GM12878 (cell line): ENCODE measurements around the gene JMJD6. TPM values are rescaled to one million over a fixed set of nuclear protein-coding genes. Genes with fewer than 3 reads are reported as not detected.

Source experiments
- ATF7 ChIP-seq: fragments of 450-650 bp; IDR thresholded peaks from 2 replicates; pipeline ENCODE4 v1.6.1; 2016; ENCODE audit warnings: low read depth, mild to moderate bottlenecking
- BACH1 ChIP-seq: fragments of 450-650 bp; IDR thresholded peaks from 2 replicates; pipeline ENCODE4 v1.6.1; 2017; ENCODE audit warnings: mild to moderate bottlenecking, borderline replicate concordance
- BHLHE40 ChIP-seq, 2 experiments: fragments of 450-650 bp in 1 of 2; IDR thresholded peaks; 2 replicates each; pipeline ENCODE4 v1.6.1; 2011 to 2017; ENCODE audit warnings: low read depth in 2 of 2, borderline replicate concordance in 1 of 2, improper control_type of control experiment in 1 of 2, low read length in 1 of 2, mild to moderate bottlenecking in 1 of 2
- HDGF ChIP-seq: fragments of 450-650 bp; IDR thresholded peaks from 2 replicates; pipeline ENCODE4 v1.6.1; 2016; ENCODE audit warnings: antibody characterized with exemption
- IRF5 ChIP-seq: fragments of 450-650 bp; IDR thresholded peaks from 2 replicates; pipeline ENCODE4 v1.6.1; 2017; ENCODE audit warnings: borderline replicate concordance
- MEF2A ChIP-seq: IDR thresholded peaks from 2 replicates; pipeline ENCODE4 v1.6.1; 2011; ENCODE audit warnings: low read depth, mild to moderate bottlenecking, low read length, moderate library complexity; ENCODE audit not compliant: insufficient read depth
- NBN ChIP-seq: fragments of 450-650 bp; IDR thresholded peaks from 2 replicates; pipeline ENCODE4 v1.6.1; 2016
- NR2C1 ChIP-seq: fragments of 450-650 bp; IDR thresholded peaks from 2 replicates; pipeline ENCODE4 v1.6.1; 2017; ENCODE audit warnings: antibody characterized with exemption, mild to moderate bottlenecking, moderate library complexity
- PKNOX1 ChIP-seq: fragments of 450-650 bp; IDR thresholded peaks from 2 replicates; pipeline ENCODE4 v1.6.1; 2016; ENCODE audit warnings: mild to moderate bottlenecking
- POU2F2 ChIP-seq: IDR thresholded peaks from 3 replicates; pipeline ENCODE4 v1.6.1; 2011; ENCODE audit warnings: low read depth, mild to moderate bottlenecking, low read length, borderline replicate concordance
- TBL1XR1 ChIP-seq: IDR thresholded peaks from 2 replicates; pipeline ENCODE4 v1.6.1; 2012; ENCODE audit warnings: low read depth, low read length, improper control_type of control experiment
- YY1 ChIP-seq: IDR thresholded peaks from 2 replicates; pipeline ENCODE4 v1.6.1; 2011; ENCODE audit warnings: low read depth, mild to moderate bottlenecking, low read length
- ZBTB11 ChIP-seq: fragments of 450-650 bp; formaldehyde crosslinking; IDR thresholded peaks from 2 replicates; pipeline ENCODE4 v1.5.0; 2022; ENCODE audit warnings: mild to moderate bottlenecking, missing genetic modification characterization
- ZNF687 ChIP-seq: fragments of 450-650 bp; IDR thresholded peaks from 2 replicates; pipeline ENCODE4 v1.6.1; 2017; ENCODE audit warnings: mild to moderate bottlenecking, moderate library complexity
- ZSCAN29 ChIP-seq: fragments of 450-650 bp; IDR thresholded peaks from 2 replicates; pipeline ENCODE4 v1.6.1; 2017; ENCODE audit warnings: mild to moderate bottlenecking, moderate library complexity
- polyA plus RNA-seq, 11 experiments: library from polyadenylated mRNA; depleted of rRNA in 4 of 11; unstranded in 6 of 11; stranded (reverse) in 5 of 11; fragments of >200 nt; fragmentation: Nextera tagmentation in 4 of 11; fragmentation: Illumina TruSeq in 1 of 11; extraction: Ambion mirVana in 4 of 11; extraction: Trizol in 1 of 11; gene quantifications; 1 replicate in 1 of 11; 2 replicates in 10 of 11; pipeline versions ENCODE4 v1.2.1 to v1.2.3, GENCODE V29; 2011 to 2016; ENCODE audit warnings: inconsistent platforms in 2 of 11, missing spikeins in 2 of 11, low read depth in 1 of 11
- total RNA-seq, 4 experiments: library from RNA; depleted of rRNA in 3 of 4; stranded (reverse); fragments of >200 nt in 3 of 4; fragmentation: Illumina TruSeq in 1 of 4; extraction: Trizol in 1 of 4; gene quantifications; 2 replicates each; pipeline versions ENCODE4 v1.2.1 to v1.2.3, GENCODE V29; 2013 to 2021
- TF ChIP-seq, protein P1 (sequence below): fragments of 450-650 bp; formaldehyde crosslinking; IDR thresholded peaks from 2 replicates; pipeline ENCODE4 v1.4.0; 2022; ENCODE audit warnings: mild to moderate bottlenecking, moderate library complexity

Gene JMJD6
- total and polyA plus RNA-seq, 10 of the 15 experiments (the other 5 are each of a cell fraction or from before 2014, with no cell fraction given) = 1.2 to 36.0 (median 22.2) TPM

GRCh38 chr17:76681222-76682137 is 44.9 kb downstream of the JMJD6 start (continued):
- TF ChIP-seq ZBTB11 (CRISPR knock-in tag) (no peak), MEF2A (no peak), TBL1XR1 (no peak), ATF7 (no peak), BACH1 (no peak), YY1 (peak; percentile 52; the same call in 1 of the 2 replicates), ZSCAN29 (no peak), HDGF (no peak), IRF5 (no peak), ZNF687 (no peak), NR2C1 (no peak), PKNOX1 (no peak), POU2F2 (no peak), BHLHE40 (IDR thresholded peaks at IDR 0.05; ENCODE audit: borderline replicate concordance in 1 of 2, low read depth in 2 of 2, low read length in 1 of 2) (peak in 1 of 2 experiments; percentile 31; a peak in 1 of 4 replicates), NBN (no peak)
- TF ChIP-seq, protein P1, sequence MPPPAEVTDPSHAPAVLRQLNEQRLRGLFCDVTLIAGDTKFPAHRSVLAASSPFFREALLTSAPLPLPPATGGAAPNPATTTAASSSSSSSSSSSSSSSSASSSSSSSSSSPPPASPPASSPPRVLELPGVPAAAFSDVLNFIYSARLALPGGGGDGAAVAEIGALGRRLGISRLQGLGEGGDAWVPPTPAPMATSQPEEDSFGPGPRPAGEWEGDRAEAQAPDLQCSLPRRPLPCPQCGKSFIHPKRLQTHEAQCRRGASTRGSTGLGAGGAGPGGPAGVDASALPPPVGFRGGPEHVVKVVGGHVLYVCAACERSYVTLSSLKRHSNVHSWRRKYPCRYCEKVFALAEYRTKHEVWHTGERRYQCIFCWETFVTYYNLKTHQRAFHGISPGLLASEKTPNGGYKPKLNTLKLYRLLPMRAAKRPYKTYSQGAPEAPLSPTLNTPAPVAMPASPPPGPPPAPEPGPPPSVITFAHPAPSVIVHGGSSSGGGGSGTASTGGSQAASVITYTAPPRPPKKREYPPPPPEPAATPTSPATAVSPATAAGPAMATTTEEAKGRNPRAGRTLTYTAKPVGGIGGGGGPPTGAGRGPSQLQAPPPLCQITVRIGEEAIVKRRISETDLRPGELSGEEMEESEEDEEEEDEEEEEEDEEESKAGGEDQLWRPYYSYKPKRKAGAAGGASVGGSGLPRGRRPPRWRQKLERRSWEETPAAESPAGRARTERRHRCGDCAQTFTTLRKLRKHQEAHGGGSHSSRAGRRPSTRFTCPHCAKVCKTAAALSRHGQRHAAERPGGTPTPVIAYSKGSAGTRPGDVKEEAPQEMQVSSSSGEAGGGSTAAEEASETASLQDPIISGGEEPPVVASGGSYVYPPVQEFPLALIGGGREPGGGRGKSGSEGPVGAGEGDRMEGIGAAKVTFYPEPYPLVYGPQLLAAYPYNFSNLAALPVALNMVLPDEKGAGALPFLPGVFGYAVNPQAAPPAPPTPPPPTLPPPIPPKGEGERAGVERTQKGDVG = no peak
